ENCODE results near the gene TEX30. TPM values are rescaled to one million over a fixed set of nuclear protein-coding genes. Genes with fewer than 3 reads are reported as not detected.
"Not testable (repeated sequence)": the region's sequence is repeated elsewhere in the genome, so short reads cannot be mapped to it uniquely, and the experiment has no call there.

Gene TEX30
- total RNA-seq, 1 experiment from 2014 or later, result 8.9 TPM

DNA sequence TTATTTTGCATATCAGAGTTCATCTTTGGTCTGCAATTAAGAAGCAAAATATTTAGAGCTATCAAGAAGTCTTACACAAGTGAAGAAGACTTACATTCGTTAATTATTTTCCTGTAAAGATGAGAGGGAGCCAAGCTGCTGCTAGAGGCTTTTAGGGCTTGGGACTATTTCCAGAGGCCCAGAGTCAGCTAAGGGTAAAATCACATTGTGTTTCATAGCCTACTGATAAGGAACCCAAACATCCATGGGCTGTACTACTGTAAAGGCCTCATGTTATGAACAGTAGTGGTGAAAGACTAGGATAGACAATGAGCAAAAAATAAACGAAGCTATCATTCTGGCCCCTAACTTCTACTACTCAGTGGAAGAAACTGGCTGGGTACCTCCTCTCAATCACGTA is 10.9 kb upstream of the TEX30 start (continued):
- TF ChIP-seq ATF1 (CRISPR knock-in tag; IDR thresholded peaks at IDR 0.05), result no peak
- no peak for TF ChIP-seq NR3C1 (CRISPR knock-in tag; conservative IDR thresholded peaks at IDR 0.05; ENCODE audit: low read depth)
- no peak for TF ChIP-seq SMAD3 (CRISPR knock-in tag; IDR thresholded peaks at IDR 0.05; ENCODE audit: borderline replicate concordance)
- TF ChIP-seq SOX15 (CRISPR knock-in tag; IDR thresholded peaks at IDR 0.05), result no peak
- TF ChIP-seq ZNF138 (CRISPR knock-in tag; conservative IDR thresholded peaks at IDR 0.05), result no peak
- TF ChIP-seq PRDM15 (CRISPR knock-in tag; IDR thresholded peaks at IDR 0.05), result no peak
- no peak for TF ChIP-seq CBFB (CRISPR knock-in tag; IDR thresholded peaks at IDR 0.05; ENCODE audit: low read depth)
- no peak for TF ChIP-seq ELF4 (CRISPR knock-in tag; IDR thresholded peaks at IDR 0.05; ENCODE audit: low read depth)

DNA sequence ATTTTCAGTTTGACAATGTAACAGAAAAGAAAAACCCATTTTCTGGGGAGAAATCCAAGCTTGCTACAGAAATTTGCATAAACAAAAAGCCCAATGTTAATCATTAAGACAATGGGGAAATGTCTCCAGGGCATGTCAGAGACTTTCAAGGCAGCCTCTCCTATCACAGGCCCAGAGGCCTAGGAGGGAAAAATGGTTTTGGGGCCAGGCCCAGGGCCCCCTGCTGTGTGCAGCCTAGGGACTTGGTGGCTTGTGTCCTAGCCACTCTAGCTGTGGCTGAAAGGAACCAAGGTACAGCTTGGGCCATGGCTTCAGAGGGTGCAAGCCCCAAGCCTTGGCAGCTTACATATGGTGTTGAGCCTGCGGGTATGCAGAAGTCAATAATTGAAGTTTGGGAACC is 8.0 kb upstream of the TEX30 start:
- Mint-ChIP-seq H3K27me3 (ENCODE audit: low read depth) (no peaks in the 10 kb centered on the region), H3K27ac (no peak overlapping the region), H3K4me3 (no peak overlapping the region), H3K4me1 (peaks cover 15% of the 10 kb centered on the region), H3K36me3 (peaks cover 39% of the 10 kb centered on the region), H3K9me3 (peaks cover 28% of the 10 kb centered on the region)
- ATAC-seq, result no peak
- POLR2A ChIA-PET, result no interaction called here
- CTCF ChIA-PET, result no interaction called here
- no peak for DNase-seq (ENCODE audit: low spot score)
- no peak for TF ChIP-seq ZNF423 (CRISPR knock-in tag; IDR thresholded peaks at IDR 0.05)
- TF ChIP-seq ZNF138 (CRISPR knock-in tag; conservative IDR thresholded peaks at IDR 0.05), result no peak
- no peak for TF ChIP-seq JAZF1 (CRISPR knock-in tag; IDR thresholded peaks at IDR 0.05)
- TF ChIP-seq ZNF317 (CRISPR knock-in tag; IDR thresholded peaks at IDR 0.05; ENCODE audit: borderline replicate concordance, low read depth), result no peak
- no peak for TF ChIP-seq CBFB (CRISPR knock-in tag; IDR thresholded peaks at IDR 0.05; ENCODE audit: low read depth)
- no peak for TF ChIP-seq RELA (CRISPR knock-in tag; IDR thresholded peaks at IDR 0.05; ENCODE audit: borderline replicate concordance)
- TF ChIP-seq EMX1 (CRISPR knock-in tag; IDR thresholded peaks at IDR 0.05), result no peak
- TF ChIP-seq, protein P1, sequence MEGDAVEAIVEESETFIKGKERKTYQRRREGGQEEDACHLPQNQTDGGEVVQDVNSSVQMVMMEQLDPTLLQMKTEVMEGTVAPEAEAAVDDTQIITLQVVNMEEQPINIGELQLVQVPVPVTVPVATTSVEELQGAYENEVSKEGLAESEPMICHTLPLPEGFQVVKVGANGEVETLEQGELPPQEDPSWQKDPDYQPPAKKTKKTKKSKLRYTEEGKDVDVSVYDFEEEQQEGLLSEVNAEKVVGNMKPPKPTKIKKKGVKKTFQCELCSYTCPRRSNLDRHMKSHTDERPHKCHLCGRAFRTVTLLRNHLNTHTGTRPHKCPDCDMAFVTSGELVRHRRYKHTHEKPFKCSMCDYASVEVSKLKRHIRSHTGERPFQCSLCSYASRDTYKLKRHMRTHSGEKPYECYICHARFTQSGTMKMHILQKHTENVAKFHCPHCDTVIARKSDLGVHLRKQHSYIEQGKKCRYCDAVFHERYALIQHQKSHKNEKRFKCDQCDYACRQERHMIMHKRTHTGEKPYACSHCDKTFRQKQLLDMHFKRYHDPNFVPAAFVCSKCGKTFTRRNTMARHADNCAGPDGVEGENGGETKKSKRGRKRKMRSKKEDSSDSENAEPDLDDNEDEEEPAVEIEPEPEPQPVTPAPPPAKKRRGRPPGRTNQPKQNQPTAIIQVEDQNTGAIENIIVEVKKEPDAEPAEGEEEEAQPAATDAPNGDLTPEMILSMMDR (IDR thresholded peaks at IDR 0.05), result no peak
- TF ChIP-seq KAT7 (CRISPR knock-in tag; IDR thresholded peaks at IDR 0.05; ENCODE audit: borderline replicate concordance), result no peak
- TF ChIP-seq ZNF232 (CRISPR knock-in tag; IDR thresholded peaks at IDR 0.05), result no peak
- TF ChIP-seq ZNF263 (CRISPR knock-in tag; IDR thresholded peaks at IDR 0.05; ENCODE audit: low read depth), result no peak
- TF ChIP-seq ZNF219 (CRISPR knock-in tag; IDR thresholded peaks at IDR 0.05; ENCODE audit: borderline replicate concordance), result no peak
- no peak for TF ChIP-seq AR (CRISPR knock-in tag; IDR thresholded peaks at IDR 0.05)
- TF ChIP-seq TEAD4 (CRISPR knock-in tag; IDR thresholded peaks at IDR 0.05), result no peak

GRCh38 chr13:102780656-102781055 is 7.1 kb upstream of the TEX30 start:
- Mint-ChIP-seq H3K4me1 (peaks cover 15% of the 10 kb centered on the region), H3K36me3 (peaks cover 35% of the 10 kb centered on the region), H3K9me3 (peaks cover 28% of the 10 kb centered on the region)
- H3K27me3 Mint-ChIP-seq (ENCODE audit: low read depth); H3K27ac Mint-ChIP-seq; ATAC-seq; POLR2A ChIA-PET; CTCF ChIA-PET; H3K4me3 Mint-ChIP-seq; DNase-seq (ENCODE audit: low spot score): not testable (repeated sequence)

Measured in WTC11 (cell line).